SKM-1 treated with dmso at 0.1 percent for 144 hours (cell line): ENCODE results near the gene TSKS.

Experiments
- DNase-seq: peaks from one replicate; lab custom pipeline; 2025; ENCODE audit not compliant: unreplicated experiment; lab: John Stamatoyannopoulos, UW

Gene TSKS

DNA sequence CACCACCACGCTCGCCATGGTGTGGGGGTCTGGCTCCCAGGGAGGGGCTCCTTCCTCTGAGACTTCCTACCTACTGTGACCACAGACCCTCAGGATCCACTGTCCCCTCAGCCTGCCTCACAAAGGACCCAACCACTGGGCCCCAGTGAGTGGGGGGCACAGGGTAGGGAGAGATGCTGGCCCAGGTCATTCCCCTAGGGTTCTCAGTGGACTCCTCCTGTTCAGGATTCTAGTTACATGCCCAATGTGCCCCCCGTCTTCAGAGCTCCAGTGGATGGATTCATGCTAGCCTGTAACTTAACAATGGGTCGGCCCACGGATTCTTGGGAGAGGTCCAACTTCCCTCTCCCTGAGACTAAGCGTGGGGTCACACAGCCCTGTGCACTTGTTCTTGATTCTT is at the start of gene TSKS:
Gene TSKS (minus strand): TSS at position 77 of the 400 bp plus-strand sequence. CDS start 59 bp downstream, at position 18.
- DNase-seq, result no peak

- DNase-seq, result no peak
Observed at GRCh38 chr19:49812452-49812996, 49.4 kb upstream of the TSKS start.

DNA sequence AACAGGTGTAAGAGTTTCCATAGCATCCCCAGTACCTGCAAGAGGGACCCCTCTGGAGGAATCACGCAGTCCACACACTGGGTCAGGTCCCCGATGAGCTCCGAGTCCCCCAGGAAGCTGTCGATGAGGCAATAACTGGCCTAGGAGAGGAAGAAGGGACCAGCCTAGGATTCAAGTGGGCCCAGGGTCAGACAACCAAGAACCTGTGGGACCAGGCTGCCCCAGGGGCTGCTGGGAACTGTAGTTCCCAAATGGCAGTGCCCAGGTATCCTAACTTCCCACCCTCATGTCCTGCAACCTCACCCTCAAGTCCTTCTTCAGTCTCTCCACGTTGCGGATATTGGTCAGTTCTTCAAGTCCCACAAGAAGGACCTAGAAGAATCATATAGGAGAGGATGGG is 48.2 kb upstream of the TSKS start:
- no peak for DNase-seq

DNA sequence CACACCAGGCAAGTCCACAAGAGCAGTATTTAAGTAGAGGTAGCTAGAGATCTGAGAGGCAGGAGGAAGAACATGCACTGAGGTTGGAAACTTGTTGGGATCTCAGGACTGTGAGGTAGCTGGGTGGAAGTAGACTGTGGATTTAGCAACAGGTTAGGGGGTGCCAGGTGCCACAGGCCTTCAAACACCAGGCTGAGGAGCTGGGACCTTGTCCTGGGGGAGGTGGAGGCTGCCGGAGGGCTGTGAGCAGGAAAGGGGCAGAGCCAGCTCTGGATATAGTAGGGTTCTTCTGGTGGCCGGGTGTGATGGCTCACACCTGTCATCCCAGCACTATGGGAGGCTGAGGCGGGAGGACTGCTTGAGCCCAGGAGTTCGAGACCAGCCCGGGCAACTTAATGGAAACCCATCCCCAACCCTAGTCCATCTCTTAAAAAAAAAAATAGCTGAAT is 46.9 kb upstream of the TSKS start:
- DNase-seq, result no peak

- no peak for DNase-seq
Observed at GRCh38 chr19:49809160-49809940, 46.2 kb upstream of the TSKS start.

DNA sequence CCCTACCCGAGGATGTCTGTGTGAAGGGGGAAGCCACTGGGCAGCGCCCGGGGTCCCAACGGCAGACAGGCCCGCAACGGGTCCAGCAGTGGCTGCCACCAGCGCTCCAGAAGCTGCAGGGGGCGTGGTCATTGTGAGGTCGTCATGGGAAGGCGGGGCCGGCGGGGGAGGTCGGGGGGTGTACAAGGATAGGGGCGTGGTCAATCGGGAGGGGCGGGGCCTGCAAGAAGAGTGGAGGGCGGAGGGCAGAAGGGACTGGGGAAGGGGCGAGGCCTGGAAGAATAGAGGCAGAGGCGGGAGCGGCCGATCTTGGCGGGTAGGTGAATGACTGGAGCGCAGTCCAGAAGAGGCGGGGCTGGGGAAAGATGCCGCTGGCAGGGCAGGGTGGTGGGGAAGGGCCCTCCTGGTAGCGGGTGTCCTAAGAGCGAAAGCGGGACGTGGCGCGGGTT is 45.6 kb upstream of the TSKS start:
- peak; percentile 9 for DNase-seq

GRCh38 chr19:49807904-49808675 is 45.0 kb upstream of the TSKS start:
- no peak for DNase-seq

DNA sequence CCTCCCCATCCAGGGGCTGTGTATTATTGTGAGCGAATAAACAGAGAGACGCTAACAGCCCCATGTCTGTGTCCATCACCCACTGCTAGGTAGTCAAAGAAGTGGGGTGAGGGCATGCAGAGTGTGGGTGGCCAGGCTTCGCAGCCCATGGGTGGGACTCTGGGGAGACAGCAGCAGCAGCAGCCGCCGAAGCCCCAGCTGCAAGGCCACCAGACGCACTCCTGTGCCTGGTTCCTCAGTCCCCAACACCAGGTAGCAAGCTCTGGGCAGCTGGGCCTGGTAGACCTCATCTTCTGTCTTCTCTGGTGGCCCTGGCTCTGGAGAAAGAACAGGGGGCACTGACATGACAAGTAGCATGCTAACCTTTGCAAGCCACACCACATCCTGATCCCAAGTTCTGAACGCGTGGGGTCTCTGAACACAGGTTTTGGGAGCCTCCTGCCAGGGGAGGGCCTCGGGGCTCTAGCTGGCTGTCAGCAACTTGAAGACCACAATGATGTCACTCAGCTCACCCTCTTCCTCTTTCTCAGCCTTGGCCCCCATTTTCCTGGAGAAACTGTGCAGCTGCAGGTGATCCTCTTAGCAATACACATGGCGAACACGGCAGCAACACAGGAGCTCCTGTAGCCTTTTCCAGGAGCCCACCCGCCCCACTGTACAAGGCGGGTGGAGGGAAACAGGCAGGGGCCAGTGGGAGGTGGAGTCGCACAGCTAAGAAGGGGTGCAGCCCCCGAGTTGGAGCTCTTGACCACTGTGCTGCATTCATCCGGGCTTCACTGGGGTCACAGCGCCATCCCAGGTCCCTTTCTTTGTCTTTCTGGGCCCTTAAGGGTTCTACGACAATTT is 44.2 kb upstream of the TSKS start:
- peak; percentile 29 for DNase-seq

DNA sequence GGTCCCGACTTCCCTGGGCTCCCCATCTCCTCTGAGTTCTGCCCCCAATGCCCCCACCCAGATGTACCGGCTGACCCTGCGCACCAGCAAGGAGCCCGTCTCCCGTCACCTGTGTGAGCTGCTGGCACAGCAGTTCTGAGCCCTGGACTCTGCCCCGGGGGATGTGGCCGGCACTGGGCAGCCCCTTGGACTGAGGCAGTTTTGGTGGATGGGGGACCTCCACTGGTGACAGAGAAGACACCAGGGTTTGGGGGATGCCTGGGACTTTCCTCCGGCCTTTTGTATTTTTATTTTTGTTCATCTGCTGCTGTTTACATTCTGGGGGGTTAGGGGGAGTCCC is 43.5 kb upstream of the TSKS start:
- DNase-seq, result no peak

DNA sequence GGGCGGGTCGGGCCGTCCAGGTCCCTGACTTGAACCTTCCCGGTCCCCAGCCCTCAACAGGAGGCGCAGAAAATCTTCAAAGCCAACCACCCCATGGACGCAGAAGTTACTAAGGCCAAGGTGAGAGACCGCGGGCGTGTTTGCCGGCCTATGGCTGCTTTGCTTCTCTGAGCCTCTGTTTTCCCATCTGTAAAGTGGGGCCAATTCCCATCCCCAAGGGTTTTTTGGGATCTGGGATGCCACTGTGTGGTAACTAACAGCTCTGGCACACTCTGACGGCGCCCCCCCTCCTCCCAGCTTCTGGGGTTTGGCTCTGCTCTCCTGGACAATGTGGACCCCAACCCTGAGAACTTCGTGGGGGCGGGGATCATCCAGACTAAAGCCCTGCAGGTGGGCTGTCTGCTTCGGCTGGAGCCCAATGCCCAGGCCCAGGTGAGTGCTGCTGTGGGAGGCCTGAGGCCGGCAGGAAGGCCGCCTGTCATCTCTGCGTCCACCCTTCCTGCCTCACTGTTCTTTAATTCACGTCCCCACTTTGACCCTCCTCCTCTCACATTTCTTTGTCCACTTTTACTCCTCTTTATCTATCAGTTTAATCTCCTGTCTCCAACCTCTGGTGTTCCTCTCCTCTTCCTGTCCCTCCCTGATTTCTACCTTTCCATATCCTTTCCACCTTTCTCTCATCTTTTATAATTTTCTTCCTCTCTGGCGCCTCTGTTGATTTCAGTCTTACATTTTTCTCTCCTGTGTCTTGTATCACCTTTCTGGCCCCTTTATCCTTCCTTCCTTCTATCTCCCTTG is 42.9 kb upstream of the TSKS start:
- DNase-seq, result no peak

DNA sequence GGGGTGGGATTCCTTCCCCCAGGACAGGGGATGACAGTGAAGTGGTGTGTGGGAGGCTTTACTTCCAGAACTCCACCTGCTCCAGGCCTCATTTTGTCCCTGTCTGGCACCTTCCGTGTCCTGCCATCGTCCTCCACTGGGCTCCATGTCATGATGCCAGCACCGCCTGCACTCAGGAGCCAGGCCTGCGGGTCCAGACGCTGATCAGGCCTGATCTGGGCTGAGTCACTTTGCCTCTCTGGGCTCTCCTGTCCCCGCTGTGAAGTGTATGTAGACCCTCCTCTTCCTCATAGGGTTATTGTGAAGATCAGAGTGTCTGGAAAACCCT is 40.4 kb upstream of the TSKS start:
- no peak for DNase-seq

- DNase-seq, result no peak
Observed at GRCh38 chr19:49802836-49803528, 39.9 kb upstream of the TSKS start.

DNA sequence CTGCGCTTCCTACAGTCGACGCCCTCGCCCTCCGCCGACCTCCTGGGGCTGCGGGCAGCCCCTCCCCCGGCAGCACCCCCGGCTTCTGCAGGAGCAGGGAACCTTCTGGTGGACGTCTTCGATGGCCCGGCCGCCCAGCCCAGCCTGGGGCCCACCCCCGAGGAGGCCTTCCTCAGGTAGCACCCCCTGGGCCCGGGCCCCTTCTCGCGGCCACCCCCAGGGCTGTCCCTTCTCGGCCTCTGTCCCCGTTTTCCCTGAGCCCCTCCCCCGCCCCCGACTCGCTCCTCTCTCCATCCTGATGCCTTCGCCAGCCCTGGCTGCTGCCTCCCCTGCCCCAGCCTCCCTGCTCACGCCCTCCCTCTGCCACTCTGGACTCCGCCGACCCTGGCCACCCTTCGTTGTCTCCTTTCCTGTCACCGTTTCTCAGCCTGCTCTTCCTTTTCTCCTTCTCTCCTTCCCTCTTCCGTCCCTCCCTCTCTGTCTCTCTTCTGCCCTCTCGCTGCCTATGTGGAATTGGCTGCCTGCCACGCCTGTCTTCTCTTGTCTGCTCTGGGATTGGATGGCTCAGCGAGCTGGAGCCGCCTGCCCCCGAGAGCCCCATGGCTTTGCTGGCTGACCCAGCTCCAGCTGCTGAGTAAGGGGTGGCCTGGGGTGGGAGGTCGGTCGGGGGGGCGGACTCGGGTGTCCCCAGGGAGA is 39.0 kb upstream of the TSKS start:
- no peak for DNase-seq

DNA sequence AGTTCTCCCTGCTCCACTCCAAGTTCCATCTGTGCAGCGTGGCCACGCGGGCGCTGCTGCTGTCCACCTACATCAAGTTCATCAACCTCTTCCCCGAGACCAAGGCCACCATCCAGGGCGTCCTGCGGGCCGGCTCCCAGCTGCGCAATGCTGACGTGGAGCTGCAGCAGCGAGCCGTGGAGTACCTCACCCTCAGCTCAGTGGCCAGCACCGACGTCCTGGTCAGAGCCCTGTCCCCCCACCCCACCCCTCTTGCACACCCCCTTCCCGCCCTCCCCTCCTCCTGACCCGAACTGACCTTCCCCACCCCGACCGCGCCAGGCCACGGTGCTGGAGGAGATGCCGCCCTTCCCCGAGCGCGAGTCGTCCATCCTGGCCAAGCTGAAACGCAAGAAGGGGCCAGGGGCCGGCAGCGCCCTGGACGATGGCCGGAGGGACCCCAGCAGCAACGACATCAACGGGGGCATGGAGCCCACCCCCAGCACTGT is 38.3 kb upstream of the TSKS start:
- DNase-seq, result no peak

DNA sequence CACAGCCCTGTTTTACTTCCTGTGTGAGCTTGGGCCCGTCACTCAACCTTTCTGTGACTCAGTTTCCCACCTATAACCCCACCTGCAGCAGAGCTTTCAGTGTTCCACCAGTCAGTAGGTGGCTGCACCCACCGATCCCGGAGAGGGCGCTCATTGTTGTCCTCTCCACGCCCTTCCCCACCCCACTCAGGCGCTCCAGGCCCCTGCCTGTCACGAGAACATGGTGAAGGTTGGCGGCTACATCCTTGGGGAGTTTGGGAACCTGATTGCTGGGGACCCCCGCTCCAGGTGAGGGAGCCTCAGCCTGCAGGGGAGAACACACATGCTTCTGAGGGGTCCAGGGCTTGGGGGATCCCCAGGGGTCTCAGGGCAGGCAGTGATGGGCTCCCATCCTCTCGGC is 37.7 kb upstream of the TSKS start:
- no peak for DNase-seq

- no peak for DNase-seq
Observed at GRCh38 chr19:49799798-49800376, 36.8 kb upstream of the TSKS start.

DNA sequence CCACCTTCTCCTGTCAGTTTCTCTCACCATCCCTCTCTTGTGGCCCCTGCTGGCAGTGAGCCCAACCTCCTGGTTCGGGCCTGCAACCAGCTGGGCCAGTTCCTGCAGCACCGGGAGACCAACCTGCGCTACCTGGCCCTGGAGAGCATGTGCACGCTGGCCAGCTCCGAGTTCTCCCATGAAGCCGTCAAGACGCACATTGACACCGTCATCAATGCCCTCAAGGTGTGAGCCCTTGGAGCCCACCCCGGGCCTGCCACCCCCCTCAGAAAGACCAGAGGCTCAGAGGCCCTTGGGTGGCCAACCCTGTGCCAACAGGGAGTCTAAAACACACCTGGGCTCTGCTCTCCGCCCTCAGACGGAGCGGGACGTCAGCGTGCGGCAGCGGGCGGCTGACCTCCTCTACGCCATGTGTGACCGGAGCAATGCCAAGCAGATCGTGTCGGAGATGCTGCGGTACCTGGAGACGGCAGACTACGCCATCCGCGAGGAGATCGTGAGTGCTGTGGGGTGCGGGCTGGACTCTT is 36.2 kb upstream of the TSKS start:
- no peak for DNase-seq

DNA sequence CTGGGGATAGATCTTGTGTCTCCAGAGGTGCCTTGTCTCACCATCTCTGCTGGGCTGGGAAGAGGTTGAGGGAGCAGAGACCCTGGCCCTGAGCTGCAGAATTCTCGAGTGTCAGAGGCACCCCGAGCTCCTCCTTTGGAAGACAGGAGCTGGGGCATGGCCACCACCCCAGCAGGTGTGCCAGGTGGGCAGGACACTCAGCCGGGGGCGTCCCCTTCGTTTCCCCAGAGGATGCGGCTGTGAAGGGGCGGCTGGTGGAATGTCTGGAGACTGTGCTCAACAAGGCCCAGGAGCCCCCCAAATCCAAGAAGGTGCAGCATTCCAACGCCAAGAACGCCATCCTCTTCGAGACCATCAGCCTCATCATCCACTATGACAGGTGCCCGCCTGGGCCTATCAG is 35.5 kb upstream of the TSKS start:
- no peak for DNase-seq

DNA sequence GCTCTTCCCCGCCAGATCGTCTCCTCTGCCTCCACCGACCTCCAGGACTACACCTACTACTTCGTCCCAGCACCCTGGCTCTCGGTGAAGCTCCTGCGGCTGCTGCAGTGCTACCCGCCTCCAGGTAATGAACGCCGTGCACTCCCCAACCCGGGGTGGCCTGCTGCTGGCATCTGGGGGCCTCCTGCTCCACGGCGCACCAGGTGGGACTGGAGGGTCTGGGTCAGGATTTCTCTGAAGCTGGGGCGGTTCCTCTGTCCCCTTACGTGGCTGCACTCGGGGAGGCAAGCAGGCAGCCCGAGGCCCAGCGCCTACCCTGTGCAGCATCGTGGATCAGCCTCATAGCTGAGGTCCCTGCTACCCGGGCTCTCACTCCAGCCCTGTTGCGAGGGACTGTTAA is 32.5 kb upstream of the TSKS start:
- DNase-seq, result no peak
